ENCODE measurements around the gene ARL8B. TPM values are rescaled to one million over a fixed set of nuclear protein-coding genes. Genes with fewer than 3 reads are reported as not detected.
"Not testable (repeated sequence)": the region's sequence is repeated elsewhere in the genome, so short reads cannot be mapped to it uniquely, and the experiment has no call there.

Gene ARL8B
- total RNA-seq, 1 experiment from 2014 or later = 51.8 TPM

DNA sequence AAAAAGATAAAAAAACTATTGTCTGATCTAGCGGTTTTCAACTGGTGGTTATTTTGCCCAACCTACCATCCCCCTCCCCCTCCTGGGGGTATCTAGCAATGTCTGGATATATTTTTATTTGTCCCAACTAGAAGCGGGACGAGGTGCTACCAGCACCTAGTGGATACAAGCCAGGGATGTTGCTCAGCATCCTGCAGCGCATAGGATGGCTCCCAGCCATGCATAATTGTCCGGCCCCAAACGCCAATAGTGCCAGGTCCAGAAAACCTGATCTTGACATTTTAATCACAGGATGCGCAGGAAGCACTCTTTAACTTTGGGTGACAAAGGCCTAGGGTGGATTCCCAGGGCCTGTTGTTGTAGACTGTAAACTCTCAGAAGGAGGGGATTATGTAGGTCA lies 17.0 kb upstream of the ARL8B start:
- no TSS peak for BruUV-seq (replicated peaks)
- no peaks in the 10 kb centered on the region for H3K4me1 ChIP-seq (ENCODE audit: control insufficient read depth, insufficient read depth, low read length)
- H3K36me3 ChIP-seq (ENCODE audit: control insufficient read depth, insufficient read depth, low read length) = no peaks in the 10 kb centered on the region
- ChIA-PET POLR2A (no interaction called here), CTCF (no interaction called here)
- ATAC-seq (no peak), DNase-seq (ENCODE audit: low read depth, low spot score) (no peak)
- no peaks in the 10 kb centered on the region for H3K9me3 ChIP-seq (ENCODE audit: control insufficient read depth, insufficient read depth, low read depth, low read length)
- intact Hi-C loops (cut with micrococcal nuclease; ENCODE audit: unreplicated experiment) = no loop called here
- no peak for TF ChIP-seq SIN3A (IDR thresholded peaks at IDR 0.05; ENCODE audit: borderline replicate concordance, insufficient read depth, low read depth, low read length)
- TF ChIP-seq TCF7L2 (IDR thresholded peaks at IDR 0.05; ENCODE audit: low read depth, low read length) = no peak
- no peak for TF ChIP-seq POLR2AphosphoS5 (IDR thresholded peaks at IDR 0.05; ENCODE audit: low read depth, low read length)
- TF ChIP-seq, protein P1, sequence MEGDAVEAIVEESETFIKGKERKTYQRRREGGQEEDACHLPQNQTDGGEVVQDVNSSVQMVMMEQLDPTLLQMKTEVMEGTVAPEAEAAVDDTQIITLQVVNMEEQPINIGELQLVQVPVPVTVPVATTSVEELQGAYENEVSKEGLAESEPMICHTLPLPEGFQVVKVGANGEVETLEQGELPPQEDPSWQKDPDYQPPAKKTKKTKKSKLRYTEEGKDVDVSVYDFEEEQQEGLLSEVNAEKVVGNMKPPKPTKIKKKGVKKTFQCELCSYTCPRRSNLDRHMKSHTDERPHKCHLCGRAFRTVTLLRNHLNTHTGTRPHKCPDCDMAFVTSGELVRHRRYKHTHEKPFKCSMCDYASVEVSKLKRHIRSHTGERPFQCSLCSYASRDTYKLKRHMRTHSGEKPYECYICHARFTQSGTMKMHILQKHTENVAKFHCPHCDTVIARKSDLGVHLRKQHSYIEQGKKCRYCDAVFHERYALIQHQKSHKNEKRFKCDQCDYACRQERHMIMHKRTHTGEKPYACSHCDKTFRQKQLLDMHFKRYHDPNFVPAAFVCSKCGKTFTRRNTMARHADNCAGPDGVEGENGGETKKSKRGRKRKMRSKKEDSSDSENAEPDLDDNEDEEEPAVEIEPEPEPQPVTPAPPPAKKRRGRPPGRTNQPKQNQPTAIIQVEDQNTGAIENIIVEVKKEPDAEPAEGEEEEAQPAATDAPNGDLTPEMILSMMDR (IDR thresholded peaks at IDR 0.05) = no peak
- TF ChIP-seq, protein P2, sequence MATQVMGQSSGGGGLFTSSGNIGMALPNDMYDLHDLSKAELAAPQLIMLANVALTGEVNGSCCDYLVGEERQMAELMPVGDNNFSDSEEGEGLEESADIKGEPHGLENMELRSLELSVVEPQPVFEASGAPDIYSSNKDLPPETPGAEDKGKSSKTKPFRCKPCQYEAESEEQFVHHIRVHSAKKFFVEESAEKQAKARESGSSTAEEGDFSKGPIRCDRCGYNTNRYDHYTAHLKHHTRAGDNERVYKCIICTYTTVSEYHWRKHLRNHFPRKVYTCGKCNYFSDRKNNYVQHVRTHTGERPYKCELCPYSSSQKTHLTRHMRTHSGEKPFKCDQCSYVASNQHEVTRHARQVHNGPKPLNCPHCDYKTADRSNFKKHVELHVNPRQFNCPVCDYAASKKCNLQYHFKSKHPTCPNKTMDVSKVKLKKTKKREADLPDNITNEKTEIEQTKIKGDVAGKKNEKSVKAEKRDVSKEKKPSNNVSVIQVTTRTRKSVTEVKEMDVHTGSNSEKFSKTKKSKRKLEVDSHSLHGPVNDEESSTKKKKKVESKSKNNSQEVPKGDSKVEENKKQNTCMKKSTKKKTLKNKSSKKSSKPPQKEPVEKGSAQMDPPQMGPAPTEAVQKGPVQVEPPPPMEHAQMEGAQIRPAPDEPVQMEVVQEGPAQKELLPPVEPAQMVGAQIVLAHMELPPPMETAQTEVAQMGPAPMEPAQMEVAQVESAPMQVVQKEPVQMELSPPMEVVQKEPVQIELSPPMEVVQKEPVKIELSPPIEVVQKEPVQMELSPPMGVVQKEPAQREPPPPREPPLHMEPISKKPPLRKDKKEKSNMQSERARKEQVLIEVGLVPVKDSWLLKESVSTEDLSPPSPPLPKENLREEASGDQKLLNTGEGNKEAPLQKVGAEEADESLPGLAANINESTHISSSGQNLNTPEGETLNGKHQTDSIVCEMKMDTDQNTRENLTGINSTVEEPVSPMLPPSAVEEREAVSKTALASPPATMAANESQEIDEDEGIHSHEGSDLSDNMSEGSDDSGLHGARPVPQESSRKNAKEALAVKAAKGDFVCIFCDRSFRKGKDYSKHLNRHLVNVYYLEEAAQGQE (IDR thresholded peaks at IDR 0.05; ENCODE audit: insufficient read depth in 1 of 2, low read depth in 2 of 2, low read length in 1 of 2) = no peak
- in situ Hi-C loops (cut with HindIII; ENCODE audit: low pct_unique_long_range_greater_than_20kb, low sequenced_read_pairs) = no loop called here
- H3K27me3 ChIP-seq (ENCODE audit: control insufficient read depth, insufficient read depth, low read length) = no peaks in the 10 kb centered on the region
- no peak overlapping the region for H3K4me3 ChIP-seq (ENCODE audit: low read depth in 2 of 2, low read length in 2 of 2)
- no peak overlapping the region for H3K27ac ChIP-seq (ENCODE audit: low read length)

DNA sequence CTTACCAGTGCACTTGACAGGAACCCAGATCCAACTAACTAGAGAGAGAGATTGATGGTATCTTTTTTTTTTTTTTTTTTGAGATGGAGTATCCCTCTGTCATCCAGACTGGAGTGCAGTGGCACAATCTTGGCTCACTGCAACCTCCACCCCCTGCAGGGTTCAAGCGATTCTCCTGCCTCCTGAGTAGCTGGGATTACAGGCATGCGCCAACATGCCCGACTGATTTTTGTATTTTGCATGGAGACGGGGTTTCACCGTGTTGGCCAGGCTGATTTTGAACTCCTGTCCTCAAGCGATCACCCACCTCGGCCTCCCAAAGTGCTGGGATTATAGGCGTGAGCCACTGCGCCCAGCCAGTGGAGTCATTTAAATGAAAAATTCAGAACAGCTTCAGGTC lies 15.7 kb upstream of the ARL8B start:
- H3K27ac ChIP-seq (ENCODE audit: low read length); ATAC-seq; DNase-seq (ENCODE audit: low read depth, low spot score); H3K36me3 ChIP-seq (ENCODE audit: control insufficient read depth, insufficient read depth, low read length); POLR2A ChIA-PET; BruUV-seq (replicated peaks); intact Hi-C loops (cut with micrococcal nuclease; ENCODE audit: unreplicated experiment); in situ Hi-C loops (cut with HindIII; ENCODE audit: low pct_unique_long_range_greater_than_20kb, low sequenced_read_pairs); H3K27me3 ChIP-seq (ENCODE audit: control insufficient read depth, insufficient read depth, low read length); CTCF ChIA-PET; H3K4me1 ChIP-seq (ENCODE audit: control insufficient read depth, insufficient read depth, low read length); H3K4me3 ChIP-seq (ENCODE audit: low read depth in 2 of 2, low read length in 2 of 2); H3K9me3 ChIP-seq (ENCODE audit: control insufficient read depth, insufficient read depth, low read depth, low read length): not testable (repeated sequence)

DNA sequence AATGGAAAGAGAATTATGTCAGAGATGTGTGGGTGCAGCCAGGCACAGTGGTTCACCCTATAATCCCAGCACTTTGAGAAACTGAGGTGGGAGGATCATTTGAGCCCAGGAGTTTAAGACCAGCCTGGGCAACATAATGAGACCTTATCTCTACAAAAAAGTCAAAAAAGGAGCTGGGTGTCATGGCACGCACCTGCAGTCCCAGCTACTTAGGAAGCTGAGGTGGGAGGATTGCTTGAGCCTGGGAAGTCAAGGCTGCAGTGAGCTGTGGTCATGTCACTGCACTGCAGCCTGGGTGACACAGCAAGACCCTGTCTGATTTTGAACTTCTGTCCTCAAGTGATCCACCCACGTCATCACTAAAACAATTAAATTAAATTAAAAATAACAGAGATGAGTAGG lies 15.2 kb upstream of the ARL8B start:
- H3K36me3 ChIP-seq (ENCODE audit: control insufficient read depth, insufficient read depth, low read length); H3K4me3 ChIP-seq (ENCODE audit: low read depth in 2 of 2, low read length in 2 of 2); intact Hi-C loops (cut with micrococcal nuclease; ENCODE audit: unreplicated experiment); H3K4me1 ChIP-seq (ENCODE audit: control insufficient read depth, insufficient read depth, low read length); POLR2A ChIA-PET; H3K9me3 ChIP-seq (ENCODE audit: control insufficient read depth, insufficient read depth, low read depth, low read length); in situ Hi-C loops (cut with HindIII; ENCODE audit: low pct_unique_long_range_greater_than_20kb, low sequenced_read_pairs); H3K27me3 ChIP-seq (ENCODE audit: control insufficient read depth, insufficient read depth, low read length); BruUV-seq (replicated peaks); H3K27ac ChIP-seq (ENCODE audit: low read length); DNase-seq (ENCODE audit: low read depth, low spot score); ATAC-seq: not testable (repeated sequence)
- CTCF ChIA-PET = interaction anchor here (0.7 kb wide), 1 partner anchor 338 kb away, joined by 8 read pairs; no protein-coding TSS in a partner anchor
